GF-D8 (cell line): ENCODE data around the gene CEP57L1.

ENCODE experiments used
- DNase-seq: peaks from one replicate; lab custom pipeline; 2025; lab: John Stamatoyannopoulos, UW

The CEP57L1 gene

GRCh38 chr6:109095036-109095834 is at the start of gene CEP57L1:
TSS of gene CEP57L1 (plus strand) at chr6:109095507. CDS start at chr6:109145222, 49,715 bp downstream.
- DNase-seq = peak; percentile 91

- no peak for DNase-seq
Measured at GRCh38 chr6:109048176-109048575, 47.1 kb upstream of the CEP57L1 start.

GRCh38 chr6:109048670-109049415 is 46.5 kb upstream of the CEP57L1 start:
- DNase-seq = no peak

GRCh38 chr6:109050012-109050411 is 45.3 kb upstream of the CEP57L1 start:
- no peak for DNase-seq

GRCh38 chr6:109050447-109051102 is 44.7 kb upstream of the CEP57L1 start:
- DNase-seq = no peak

- DNase-seq = no peak
Measured at GRCh38 chr6:109051301-109052017, 43.8 kb upstream of the CEP57L1 start.

GRCh38 chr6:109052018-109052651 is 43.2 kb upstream of the CEP57L1 start:
- no peak for DNase-seq

- no peak for DNase-seq
Measured at GRCh38 chr6:109052852-109053251, 42.5 kb upstream of the CEP57L1 start.

- DNase-seq = no peak
Measured at GRCh38 chr6:109053336-109053735, 42.0 kb upstream of the CEP57L1 start.

- no peak for DNase-seq
Measured at GRCh38 chr6:109055771-109056235, 39.5 kb upstream of the CEP57L1 start.

GRCh38 chr6:109056661-109057060 is 38.6 kb upstream of the CEP57L1 start:
- DNase-seq = no peak

GRCh38 chr6:109058620-109059019 is 36.7 kb upstream of the CEP57L1 start:
- no peak for DNase-seq

- peak; percentile 42 for DNase-seq
Measured at GRCh38 chr6:109059153-109059552, 36.2 kb upstream of the CEP57L1 start.

GRCh38 chr6:109059571-109060021 is 35.7 kb upstream of the CEP57L1 start:
- peak; percentile 53 for DNase-seq

- no peak for DNase-seq
Measured at GRCh38 chr6:109060571-109060970, 34.7 kb upstream of the CEP57L1 start.

GRCh38 chr6:109062216-109062615 is 33.1 kb upstream of the CEP57L1 start:
- DNase-seq = no peak

GRCh38 chr6:109062767-109063352 is 32.4 kb upstream of the CEP57L1 start:
- no peak for DNase-seq

GRCh38 chr6:109069746-109070145 is 25.6 kb upstream of the CEP57L1 start:
- DNase-seq = no peak

GRCh38 chr6:109071125-109071917 is 24.0 kb upstream of the CEP57L1 start:
- DNase-seq = no peak
